Measurements from ENCODE around the gene CCDC134.
"Not testable (repeated sequence)": the region's sequence is repeated elsewhere in the genome, so short reads cannot be mapped to it uniquely, and the experiment has no call there.

CCDC134 gene

DNA sequence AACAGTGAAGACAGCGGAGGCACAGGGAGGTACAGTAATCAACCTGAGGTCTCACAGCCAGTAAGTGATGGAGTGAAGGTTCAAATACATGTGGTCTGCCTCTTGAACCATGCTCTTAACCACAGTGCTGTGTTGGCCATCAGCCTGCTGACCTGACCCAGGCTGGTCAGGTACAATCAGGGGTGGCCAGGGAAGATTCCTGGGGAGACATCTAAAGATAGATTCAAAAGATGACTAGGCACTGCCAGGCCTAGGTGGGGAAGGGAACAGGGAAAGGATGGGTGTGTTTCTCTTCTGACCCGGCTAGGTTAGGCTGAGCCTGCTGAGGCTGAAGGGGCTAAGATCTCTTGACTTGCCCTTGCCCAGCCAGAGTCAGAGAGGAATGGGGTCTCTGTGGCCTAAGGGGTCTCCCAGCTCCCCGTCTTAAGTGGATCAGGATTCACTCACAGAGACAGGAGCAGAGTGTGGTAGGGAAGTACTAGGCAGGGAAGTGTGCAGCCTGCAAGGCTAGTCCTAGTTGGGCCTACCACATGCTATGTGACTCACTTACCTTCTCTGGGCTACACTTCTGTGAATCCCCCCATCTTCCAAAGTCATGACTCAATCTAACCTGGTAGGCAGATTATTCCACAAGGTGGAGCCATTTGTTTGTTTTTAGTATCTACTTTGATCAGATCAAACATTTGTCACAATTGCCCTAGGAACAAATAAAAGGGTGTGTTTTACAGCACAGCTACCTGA lies 22.0 kb downstream of the CCDC134 start:
- DNase-seq (ENCODE audit: low read depth, low spot score), result no peak

DNA sequence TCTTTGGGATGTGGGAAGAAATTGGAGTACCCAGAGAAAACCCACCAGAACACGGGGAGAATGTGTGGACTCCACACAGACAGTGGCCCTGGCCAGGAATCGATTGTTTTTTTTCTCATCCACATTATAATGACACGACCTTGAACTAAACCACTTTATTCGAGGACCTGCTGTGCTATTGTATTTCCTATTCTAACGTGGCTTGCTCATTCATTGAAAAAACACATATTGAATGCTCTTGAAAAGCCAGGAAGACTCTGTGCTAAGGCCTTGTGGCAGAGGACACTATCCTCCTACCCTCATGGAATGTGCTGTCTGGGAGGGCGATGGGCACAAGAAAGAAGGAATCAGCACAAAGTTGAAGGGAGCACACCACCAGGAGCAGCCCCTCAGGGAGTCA lies 23.3 kb downstream of the CCDC134 start:
- no peak for DNase-seq (ENCODE audit: low read depth, low spot score)

DNA sequence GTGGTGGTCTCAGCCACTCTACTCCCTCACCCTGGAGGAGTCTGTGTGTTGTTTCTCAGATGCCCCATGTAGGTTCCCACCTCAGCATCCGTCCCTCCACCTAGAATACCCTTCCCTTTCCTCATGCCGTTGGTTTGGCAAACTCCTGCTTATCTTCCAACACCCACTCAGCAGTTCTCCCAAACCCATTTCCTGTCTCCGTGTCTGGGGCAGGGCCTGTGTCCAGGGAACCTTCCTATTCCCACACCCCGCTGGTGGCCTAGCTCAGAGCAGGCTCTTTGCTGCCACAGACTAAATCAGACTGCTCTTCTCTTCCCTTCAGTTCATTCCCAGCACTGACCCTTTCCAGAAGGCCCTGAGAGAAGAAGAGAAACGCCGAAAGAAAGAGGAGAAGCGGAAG lies 24.9 kb downstream of the CCDC134 start:
- no peak for DNase-seq (ENCODE audit: low read depth, low spot score)

DNA sequence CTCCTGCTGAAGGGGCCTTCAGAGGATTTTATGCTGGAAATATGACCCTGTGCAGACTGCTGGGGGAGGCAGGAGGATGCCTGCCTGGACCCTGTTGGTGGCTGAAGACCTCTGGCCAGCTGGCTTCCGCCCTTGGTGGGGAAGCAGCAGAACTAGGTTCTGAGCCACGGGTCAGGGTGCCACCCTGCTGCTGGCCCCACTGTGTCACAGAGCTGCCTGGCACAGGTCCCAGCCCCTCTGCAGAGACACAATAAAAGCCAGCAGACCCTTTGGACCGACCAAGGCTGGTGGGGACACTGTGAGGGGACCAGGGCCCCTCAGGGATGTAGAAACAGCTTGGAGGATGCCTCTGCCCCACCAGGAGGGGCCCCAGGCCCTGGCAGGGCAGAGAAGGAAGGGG lies 25.5 kb downstream of the CCDC134 start:
- DNase-seq (ENCODE audit: low read depth, low spot score), result no peak

DNA sequence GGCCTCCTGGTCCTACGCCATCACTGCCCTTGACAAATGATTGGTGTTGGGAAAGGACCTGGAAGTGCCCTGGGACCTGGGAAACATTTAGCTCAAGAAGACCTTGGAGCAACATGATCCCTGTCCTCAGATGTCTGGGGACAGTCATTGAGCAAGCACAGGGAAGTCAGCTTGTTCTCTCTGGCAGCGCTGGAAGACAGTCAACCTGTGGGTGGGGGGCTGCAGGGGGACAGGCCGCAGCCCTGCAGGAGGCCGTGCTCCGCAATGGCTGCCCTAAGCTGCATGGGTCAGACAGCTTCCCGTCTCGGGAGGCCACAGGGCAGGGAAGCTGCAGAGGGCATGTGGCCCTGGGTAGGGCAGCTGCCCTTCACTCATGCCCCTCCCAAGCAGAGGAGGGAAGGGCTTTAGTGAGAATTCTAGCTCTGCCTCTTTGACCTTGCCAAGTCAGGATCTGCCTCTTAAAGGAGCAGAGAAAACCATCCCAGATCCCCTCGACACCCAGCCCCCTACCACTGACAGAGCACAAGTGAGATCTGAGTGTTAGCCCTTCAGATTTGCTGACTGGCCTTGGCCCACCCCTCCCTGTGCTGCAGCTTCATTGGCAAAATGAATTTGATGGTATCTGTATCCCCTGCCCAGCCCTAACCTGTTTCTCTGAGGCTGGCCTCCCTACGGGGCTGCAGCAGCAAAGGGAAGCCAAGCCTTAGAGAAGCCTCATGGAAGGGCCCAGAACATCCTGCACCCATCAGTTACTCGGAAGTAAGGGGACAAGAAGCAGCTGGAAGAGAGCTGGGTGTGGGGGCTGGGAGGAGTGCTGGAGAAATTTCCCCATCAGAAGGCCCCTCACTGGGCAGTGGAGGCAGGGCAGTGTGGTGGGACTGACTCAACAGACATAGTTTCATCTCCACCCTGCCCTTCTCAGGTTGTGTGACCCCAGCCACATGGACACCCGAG lies 26.2 kb downstream of the CCDC134 start:
- DNase-seq (ENCODE audit: low read depth, low spot score), result no peak

DNA sequence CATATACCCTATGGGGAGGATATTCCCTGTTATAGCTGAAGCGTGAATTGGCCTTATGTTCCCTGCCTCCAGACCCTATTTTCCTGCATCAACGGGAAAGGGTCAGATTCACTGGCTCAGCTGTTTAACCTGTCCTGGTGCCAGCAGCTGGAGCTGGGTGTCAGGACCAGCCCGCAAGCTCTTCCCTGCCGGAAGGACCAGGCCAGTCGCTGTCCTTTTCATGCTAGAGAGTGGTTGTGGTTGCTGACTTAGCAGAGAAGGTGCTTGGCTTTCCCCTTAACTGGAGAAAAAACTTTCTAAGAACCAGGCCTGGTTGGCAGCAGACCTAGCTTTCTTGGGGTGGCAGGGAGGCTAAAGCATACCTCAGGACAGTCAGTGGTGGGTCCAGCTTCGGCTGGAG lies 27.2 kb downstream of the CCDC134 start:
- DNase-seq (ENCODE audit: low read depth, low spot score), result no peak

DNA sequence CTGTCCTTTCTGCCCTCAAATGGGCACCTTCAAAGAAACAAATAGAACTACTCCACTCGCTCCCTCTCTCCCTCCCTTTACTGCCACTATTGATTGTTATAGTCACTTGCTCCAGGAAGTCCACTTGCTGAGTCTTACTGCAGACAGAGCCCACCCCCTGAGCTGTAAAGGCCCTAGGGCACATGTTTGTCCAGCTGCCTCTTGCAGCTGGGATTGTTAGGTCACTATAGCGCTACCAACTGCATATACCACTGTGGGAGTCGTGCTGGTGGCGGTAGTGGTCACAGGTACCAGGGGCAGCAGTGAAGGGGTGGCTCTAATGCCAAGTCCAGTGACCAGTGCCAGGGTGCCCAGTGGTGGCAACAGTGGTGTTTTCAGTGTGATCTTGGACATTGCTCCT lies 28.0 kb downstream of the CCDC134 start:
- no peak for DNase-seq (ENCODE audit: low read depth, low spot score)

DNA sequence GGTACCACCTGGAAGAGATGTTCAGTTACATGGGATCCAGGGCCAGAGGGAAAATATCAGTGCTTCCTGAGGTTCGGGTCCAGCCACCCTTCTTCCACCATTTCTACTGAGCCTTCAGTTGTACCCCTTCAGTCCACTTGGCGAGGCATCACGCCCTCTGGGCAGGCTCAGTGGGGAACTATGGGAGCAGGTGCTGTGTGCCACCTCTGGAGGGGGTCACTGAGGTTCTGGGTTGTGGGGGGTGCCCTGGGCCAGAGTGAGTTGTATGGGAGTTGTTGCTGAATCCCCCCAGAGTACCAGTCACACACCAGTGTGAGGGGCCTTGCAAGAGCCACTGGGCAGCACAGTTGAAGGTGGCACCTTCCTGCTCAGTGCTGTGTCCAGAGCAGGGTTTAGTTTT lies 29.7 kb downstream of the CCDC134 start:
- DNase-seq (ENCODE audit: low read depth, low spot score), result no peak

DNA sequence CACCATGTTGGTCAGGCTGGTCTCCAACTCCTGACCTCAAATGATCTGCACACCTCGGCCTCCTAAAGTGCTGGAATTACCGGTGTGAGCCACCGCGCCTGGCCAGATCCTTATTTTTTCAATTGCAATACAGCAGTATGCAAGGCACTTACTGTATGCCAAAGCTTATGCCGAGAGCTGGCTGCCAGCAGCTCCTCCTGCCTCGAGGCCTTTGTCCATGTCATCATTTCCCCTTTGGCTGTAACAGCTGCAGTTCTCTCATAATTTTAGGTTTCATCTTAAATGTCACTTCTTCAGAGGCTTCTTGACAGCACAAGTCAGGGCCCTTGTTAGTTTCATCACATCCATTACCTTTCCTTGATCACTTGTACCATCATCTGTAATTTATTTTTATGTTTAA lies 30.9 kb downstream of the CCDC134 start:
- DNase-seq (ENCODE audit: low read depth, low spot score), result no peak

DNA sequence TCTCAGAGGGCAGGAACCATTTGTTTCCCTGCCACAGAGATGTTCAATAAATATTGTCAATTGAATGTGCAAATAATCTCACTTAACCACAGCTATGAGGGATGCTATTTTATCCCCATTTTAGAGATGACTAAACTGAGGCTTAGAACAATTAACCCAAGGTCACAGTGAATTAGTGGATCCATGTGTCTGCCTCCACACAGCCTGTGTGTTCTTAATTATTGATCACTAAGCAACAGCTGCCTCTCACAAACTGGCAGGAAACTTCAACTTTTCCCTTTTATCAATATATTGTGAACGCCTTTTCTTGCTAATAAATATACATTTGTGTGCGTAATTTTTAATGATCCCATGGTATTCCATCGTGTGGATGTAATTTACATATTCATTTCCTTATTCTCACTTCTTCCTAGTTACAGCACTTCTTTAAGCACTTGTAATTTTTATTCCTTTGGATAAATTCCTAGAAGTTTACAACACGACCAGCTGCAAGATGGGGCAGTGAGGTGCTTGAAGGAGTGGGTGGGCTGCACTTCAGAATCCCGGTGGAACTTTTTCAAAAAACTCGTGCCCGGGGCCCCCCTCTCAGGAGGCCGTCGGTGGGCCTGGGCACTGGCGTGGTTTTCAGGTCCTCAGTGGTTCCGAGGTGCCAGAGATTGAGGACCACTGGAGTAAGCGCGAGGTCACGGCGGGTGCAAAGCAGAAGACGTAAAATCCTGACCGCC lies 31.5 kb downstream of the CCDC134 start:
- no peak for DNase-seq (ENCODE audit: low read depth, low spot score)

DNA sequence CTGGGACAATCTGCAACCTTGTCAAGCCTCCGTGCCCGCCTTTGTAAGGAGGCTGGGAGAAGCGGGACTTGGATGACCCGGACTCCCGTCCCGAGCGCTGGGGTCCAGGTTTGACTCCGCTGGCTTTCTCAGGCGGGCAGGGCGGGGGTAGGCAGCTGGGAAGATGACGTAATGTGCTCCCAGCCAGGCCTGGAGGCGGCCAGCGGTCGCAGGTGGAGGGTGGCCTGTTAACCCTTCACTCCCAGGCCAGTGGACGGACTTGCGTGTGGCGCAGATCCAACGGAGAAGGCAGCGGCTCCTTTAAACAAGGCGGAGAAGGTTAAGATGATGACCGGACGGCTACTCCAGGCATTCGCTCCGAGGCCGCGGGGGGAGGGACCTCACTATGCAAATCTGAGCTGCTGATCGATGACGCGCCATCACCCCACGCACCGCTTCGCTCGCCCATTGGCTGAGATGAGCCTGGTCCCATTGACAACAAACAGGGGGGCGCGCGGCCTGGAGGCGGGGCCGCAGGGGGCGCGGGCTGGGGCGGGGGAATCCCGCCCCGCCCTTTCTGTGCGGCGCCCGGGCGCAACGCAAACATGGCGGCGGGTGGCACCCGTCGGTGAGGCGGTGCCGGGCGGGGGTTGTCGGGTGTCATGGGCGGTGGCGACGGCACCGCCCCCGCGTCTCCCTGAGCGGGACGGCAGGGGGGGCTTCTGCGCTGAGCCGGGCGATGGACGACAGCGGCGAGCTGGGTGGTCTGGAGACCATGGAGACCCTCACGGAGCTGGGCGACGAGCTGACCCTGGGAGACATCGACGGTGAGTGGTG lies 32.3 kb downstream of the CCDC134 start, which contains the start of gene SREBF2:
TSS of gene SREBF2 (plus strand) at position 553 of the 816 bp plus-strand sequence. CDS start at position 719, 166 bp downstream.
- DNase-seq (ENCODE audit: low read depth, low spot score), result peak; percentile 100

DNA sequence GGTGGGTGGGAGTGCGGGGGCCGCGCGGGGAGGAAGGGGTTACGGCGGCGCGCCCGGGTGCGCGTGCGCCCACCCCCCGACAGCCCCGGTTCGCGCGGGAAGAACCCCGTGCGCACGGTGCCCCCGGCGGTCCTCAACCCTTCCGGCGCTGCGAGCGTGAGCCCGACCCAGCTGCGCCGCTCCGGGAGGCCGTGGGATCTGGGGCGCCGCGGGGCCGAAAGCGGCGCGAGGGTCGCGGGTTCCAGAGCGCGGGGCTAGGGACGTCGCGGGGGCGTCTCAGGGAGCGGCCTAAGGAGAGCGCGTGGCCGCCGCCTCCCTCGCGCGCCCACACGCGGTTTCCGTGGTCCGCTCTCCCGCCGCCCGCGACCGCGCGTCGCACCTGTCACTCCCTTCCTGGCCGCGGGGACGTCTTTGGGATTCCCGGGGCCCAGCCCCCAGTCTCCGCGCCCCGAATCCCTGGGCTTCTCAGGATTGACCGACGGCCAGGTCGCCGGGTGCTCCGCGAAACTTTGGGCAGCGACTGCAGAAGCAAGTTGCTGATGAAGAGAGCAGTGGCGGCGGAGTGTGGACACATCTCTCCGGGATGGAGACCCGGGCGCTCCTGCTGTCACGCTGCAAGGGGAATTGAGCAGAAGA lies 33.0 kb downstream of the CCDC134 start:
- no peak for DNase-seq (ENCODE audit: low read depth, low spot score)

DNA sequence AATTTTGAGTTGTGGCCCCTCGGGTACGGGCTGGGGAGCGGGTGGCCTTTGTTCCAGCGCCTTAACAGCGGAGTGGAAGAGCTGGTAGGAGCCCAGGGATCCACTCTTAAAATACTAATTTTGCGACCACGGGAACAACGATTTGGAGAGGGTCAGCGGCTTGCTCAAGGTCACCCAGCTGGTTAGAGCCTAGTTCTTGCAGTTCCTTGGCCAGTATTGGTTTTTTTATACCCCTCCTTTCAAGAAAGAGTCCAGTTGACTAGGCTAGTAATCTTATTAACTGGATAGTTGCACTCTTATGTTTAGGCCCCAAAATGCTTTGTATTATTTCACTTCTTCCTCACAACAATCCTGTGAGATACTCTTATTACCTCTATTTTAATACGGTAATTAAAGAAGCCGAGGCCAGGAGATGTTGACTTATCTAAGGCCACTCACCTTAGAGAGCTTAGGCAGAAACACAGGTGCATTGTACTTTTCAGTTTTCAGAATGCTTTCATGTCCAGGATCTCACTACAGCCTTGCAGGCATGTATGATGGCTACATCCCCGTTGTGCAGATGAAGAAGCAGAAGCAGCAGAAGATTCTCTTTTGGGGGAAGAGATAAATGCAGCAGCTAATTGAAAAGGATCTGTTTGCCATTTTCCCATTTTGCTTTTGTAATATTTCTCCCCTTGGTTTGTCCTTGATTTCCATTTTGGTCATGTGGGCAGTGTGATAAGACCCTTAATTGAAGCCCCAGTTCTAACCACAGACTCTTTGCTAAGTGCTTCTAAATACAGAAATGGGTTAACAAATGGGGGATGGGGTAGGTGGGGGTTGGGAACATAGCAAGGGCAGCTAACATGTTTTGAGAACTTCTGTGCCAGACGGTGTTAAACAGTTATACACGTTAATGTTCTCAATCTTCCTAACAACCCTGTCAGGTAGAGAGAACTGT lies 33.8 kb downstream of the CCDC134 start:
- no peak for DNase-seq (ENCODE audit: low read depth, low spot score)

DNA sequence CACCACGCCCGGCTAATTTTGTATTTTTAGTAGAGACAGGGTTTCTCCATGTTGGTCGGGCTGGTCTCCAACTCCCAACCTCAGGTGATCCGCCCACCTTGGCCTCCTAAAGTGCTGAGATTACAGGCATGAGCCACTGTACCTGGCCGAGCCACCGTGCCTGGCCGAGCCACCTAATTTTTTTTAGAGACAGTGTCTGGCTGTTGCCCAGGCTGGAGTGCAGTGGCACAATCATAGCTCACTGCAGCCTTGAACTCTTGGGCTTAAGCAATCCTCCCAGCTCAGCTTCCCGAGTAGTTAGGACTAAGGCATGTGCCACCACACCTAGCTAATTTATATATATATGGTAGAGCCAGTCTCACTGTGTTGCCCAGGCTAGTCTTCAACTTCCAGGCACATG lies 35.0 kb downstream of the CCDC134 start:
- DNase-seq (ENCODE audit: low read depth, low spot score), result not testable (repeated sequence)

DNA sequence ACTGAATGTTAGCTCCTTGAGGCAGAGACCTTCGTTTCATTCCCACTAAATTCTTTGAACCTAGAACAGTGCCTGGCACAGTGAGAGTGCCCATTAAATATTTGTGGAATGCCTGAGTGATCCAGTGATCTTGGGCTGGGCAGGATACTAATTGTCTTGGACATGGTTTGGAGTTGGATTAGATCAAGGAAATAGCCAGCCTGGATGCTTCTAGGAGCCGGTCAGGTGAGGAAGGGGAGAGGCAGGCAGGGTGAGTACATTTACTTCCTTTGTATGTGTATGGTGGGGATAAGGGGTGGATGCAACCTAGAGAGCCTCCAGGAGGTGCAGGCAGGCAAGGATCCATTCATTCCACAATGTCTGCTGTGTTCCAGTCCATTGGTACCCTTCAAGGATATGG lies 36.1 kb downstream of the CCDC134 start:
- no peak for DNase-seq (ENCODE audit: low read depth, low spot score)

DNA sequence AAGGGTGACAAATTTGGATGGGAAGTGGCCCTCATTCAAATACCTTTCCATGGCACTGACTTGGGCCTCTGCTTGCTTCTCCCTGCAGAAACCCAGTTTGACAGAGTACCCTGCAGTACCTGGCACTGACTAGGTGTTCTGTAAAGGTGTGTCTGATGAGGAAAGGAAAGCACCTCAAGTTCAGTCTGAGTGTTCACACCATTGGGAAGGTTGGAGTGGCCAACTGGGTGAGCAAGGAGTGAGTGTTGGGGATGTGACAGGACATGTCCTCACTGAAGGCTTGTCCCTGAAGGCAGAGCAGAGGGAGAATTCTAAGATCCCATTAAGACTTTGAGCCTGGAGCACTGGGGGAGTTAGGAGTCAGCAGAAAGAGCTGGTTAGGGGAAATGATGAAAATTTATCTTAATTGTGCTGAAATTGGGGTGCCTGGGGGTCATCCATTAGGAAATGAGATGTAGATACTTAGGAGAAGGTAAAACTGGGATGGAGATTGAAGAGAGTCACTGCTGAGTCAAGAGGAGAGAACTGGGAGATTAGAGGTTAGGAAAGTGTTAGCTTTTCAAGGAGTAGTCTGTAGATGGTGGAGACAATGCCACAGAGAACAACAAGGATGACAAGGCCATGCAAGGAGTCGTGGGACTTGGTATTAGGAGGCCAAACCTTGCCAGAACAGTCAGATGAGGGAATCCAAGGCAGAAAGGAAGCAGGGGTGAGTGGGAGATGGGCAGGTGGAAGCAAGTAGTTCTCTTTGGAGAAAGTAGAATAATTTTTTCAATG lies 38.6 kb downstream of the CCDC134 start:
- DNase-seq (ENCODE audit: low read depth, low spot score), result no peak

DNA sequence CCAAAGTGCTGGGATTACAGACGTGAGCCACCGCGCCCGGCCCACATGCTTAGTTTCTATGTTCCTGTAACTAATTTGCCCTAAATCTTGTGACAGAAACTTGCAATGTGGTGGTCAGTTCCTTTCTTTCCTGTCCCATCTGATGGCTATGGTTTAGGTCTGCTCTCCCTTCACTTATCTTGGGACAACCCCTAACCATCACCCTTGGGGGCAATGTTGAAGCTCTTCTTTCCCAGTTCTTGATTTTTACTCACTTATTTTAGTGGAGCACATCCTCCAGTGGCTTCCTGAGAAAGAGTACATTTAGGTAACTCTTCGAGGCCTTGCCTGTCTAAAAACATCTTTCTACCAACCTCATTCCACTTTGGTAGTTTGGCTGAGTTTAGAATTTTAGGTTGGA lies 39.7 kb downstream of the CCDC134 start:
- DNase-seq (ENCODE audit: low read depth, low spot score), result no peak

DNA sequence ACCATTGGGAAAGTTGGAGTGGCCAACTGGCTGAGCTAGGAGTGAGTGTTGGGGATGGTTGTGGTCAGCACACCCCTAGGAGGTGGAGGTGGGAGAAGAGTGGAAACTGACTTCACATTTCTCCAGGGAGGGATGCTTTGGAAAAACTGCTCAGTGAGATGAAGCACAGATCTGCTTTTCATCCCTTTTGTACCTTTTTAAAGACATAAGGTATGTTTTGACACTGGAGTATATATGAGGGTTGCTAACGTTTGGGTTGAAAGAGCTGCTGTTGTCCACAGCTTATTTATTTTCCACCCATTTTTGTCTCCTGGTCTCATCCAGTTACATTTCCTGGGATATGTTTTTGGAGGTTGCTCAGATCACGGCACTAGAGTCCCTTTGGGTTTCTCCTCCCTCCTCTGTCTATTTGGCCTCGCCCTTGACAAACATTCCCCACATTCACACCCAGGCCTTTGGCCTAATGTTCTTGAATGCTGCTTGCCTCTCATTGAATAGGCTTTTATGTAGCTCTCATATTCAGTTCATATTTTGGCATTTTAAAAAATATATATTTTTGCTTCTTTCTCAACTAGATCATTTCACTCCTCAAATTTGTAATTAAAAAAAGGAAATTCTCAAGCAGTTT lies 40.7 kb downstream of the CCDC134 start:
- DNase-seq (ENCODE audit: low read depth, low spot score), result no peak
